Uterus (tissue), 2 donors: Measurements from ENCODE around the gene SH2D4B.

Source experiments
- POLR2A ChIP-seq, 2 donors: fragments of 450-650 bp; IDR thresholded peaks; one replicate each; pipeline ENCODE4 v1.6.1; 2016; ENCODE audit warnings: antibody characterized with exemption in 2 of 2, mild to moderate bottlenecking in 1 of 2, moderate library complexity in 1 of 2
- TF ChIP-seq, protein P1 (sequence below), 4 experiments: fragments of 200-600 bp in 2 of 4; fragments of 450-650 bp in 2 of 4; sonication (generic) in 2 of 4; IDR thresholded peaks; one replicate each; pipeline ENCODE4 v1.5.1; 2016 to 2019; ENCODE audit warnings: antibody characterized with exemption in 4 of 4, mild to moderate bottlenecking in 2 of 4, moderate library complexity in 1 of 4

- TF ChIP-seq, protein P1, sequence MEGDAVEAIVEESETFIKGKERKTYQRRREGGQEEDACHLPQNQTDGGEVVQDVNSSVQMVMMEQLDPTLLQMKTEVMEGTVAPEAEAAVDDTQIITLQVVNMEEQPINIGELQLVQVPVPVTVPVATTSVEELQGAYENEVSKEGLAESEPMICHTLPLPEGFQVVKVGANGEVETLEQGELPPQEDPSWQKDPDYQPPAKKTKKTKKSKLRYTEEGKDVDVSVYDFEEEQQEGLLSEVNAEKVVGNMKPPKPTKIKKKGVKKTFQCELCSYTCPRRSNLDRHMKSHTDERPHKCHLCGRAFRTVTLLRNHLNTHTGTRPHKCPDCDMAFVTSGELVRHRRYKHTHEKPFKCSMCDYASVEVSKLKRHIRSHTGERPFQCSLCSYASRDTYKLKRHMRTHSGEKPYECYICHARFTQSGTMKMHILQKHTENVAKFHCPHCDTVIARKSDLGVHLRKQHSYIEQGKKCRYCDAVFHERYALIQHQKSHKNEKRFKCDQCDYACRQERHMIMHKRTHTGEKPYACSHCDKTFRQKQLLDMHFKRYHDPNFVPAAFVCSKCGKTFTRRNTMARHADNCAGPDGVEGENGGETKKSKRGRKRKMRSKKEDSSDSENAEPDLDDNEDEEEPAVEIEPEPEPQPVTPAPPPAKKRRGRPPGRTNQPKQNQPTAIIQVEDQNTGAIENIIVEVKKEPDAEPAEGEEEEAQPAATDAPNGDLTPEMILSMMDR (IDR thresholded peaks at IDR 0.05), result peak in 3 of 4 experiments; percentile 24 to 28 (median 27)
- TF ChIP-seq POLR2A (IDR thresholded peaks at IDR 0.05), result no peak
Measured at GRCh38 chr10:80596391-80597257, 58.9 kb downstream of the SH2D4B start.
